A549 (cell line): ENCODE results near the gene PNPLA1. TPM values are rescaled to one million over a fixed set of nuclear protein-coding genes. Genes with fewer than 3 reads are reported as not detected.

Experiments
- ATAC-seq, 2 experiments: fragments of 200-7000 bp in 1 of 2; fragments of >200 bp in 1 of 2; cut with Nextera tagmentation in 1 of 2; cut with Tn5 transposase in 1 of 2; 3 replicates each; pipeline versions ENCODE4 v1.8.0 to v1.9.1; 2018 to 2020; ENCODE audit warnings: mild to moderate bottlenecking in 1 of 2, moderate library complexity in 1 of 2
- CTCF ChIA-PET: fragments of 300-600 bp; sonication (Branson Sonifier 250); formaldehyde crosslinking; extraction: SDS; loops from one replicate; lab custom pipeline; 2021; ENCODE audit warnings: antibody characterized with exemption, inconsistent platforms; lab: Yijun Ruan, JAX
- POLR2A ChIA-PET: fragments of 350-600 bp; formaldehyde crosslinking; extraction: SDS; loops from one replicate; lab custom pipeline; 2021; ENCODE audit warnings: antibody characterized with exemption, inconsistent platforms; lab: Yijun Ruan, JAX
- DNase-seq, 2 experiments: peaks; one replicate each; pipeline versions ENCODE4 v3.0.0 to v3.0.0-alpha.2; 2011 to 2016; ENCODE audit warnings: low read depth in 1 of 2, low spot score in 1 of 2
- FAIRE-seq: peaks from 2 replicates; lab custom pipeline; 2011; peaks lifted over from hg19 to GRCh38; lab: Jason Lieb, UNC
- H3K27ac ChIP-seq, 2 experiments: fragments of >200 bp; sonication (Bioruptor Twin); formaldehyde crosslinking; 3 replicates each; pipeline ENCODE4 v1.5.1; 2016 to 2017
- H3K4me1 ChIP-seq: fragments of >200 bp; sonication (Bioruptor Twin); formaldehyde crosslinking; 3 replicates; pipeline ENCODE4 v1.6.1; 2016
- H3K4me2 ChIP-seq: fragments of >200 bp; sonication (Bioruptor Twin); formaldehyde crosslinking; 3 replicates; pipeline ENCODE4 v1.6.1; 2016
- H3K4me3 ChIP-seq: fragments of >200 bp; sonication (Bioruptor Twin); formaldehyde crosslinking; 3 replicates; pipeline ENCODE4 v1.5.1; 2016
- H3K9me3 ChIP-seq: fragments of >200 bp; sonication (Bioruptor Twin); formaldehyde crosslinking; 3 replicates; pipeline ENCODE4 v1.6.1; 2016
- ATOH8 ChIP-seq: fragments of 250-450 bp; sonication (Bioruptor Pico); IDR thresholded peaks from 2 replicates; pipeline ENCODE4 v1.5.0; 2020; ENCODE audit warnings: low read depth, mild to moderate bottlenecking, moderate library complexity
- CEBPB ChIP-seq, 2 experiments: fragments of >200 bp in 1 of 2; sonication (Bioruptor Twin) in 1 of 2; formaldehyde crosslinking in 1 of 2; IDR thresholded peaks; 2 replicates each; pipeline ENCODE4 v1.6.1; 2012 to 2016
- E2F6 ChIP-seq: IDR thresholded peaks from 2 replicates; pipeline ENCODE4 v1.6.1; 2012; ENCODE audit warnings: low read depth, borderline replicate concordance
- EHF ChIP-seq: fragments of 250-450 bp; sonication (Bioruptor Pico); IDR thresholded peaks from 2 replicates; pipeline ENCODE4 v1.5.0; 2020; ENCODE audit warnings: mild to moderate bottlenecking
- EP300 ChIP-seq, 2 experiments: fragments of >200 bp; sonication (Bioruptor Twin); formaldehyde crosslinking; IDR thresholded peaks; 2 replicates in 1 of 2; 3 replicates in 1 of 2; pipeline ENCODE4 v1.6.1; 2016 to 2017
- FOSL2 ChIP-seq, 2 experiments: fragments of 450-650 bp in 1 of 2; fragments of >200 bp in 1 of 2; sonication (Bioruptor Twin) in 1 of 2; formaldehyde crosslinking; IDR thresholded peaks; 2 replicates each; pipeline versions ENCODE4 v1.5.0 to v1.6.1; 2016 to 2020; ENCODE audit warnings: mild to moderate bottlenecking in 1 of 2, moderate library complexity in 1 of 2
- FOXS1 ChIP-seq: fragments of 250-450 bp; sonication (Bioruptor Pico); IDR thresholded peaks from 2 replicates; pipeline ENCODE4 v1.5.0; 2020; ENCODE audit warnings: mild to moderate bottlenecking, moderate library complexity
- HOXA7 ChIP-seq: fragments of 250-450 bp; sonication (Bioruptor Pico); IDR thresholded peaks from 2 replicates; pipeline ENCODE4 v1.5.0; 2020; ENCODE audit warnings: mild to moderate bottlenecking, moderate library complexity
- HOXB5 ChIP-seq: fragments of 250-450 bp; sonication (Bioruptor Pico); IDR thresholded peaks from 2 replicates; pipeline ENCODE4 v1.5.0; 2020; ENCODE audit warnings: mild to moderate bottlenecking, moderate library complexity
- KDM5A ChIP-seq: fragments of 200-600 bp; sonication (generic); IDR thresholded peaks from 2 replicates; pipeline ENCODE4 v1.6.1; 2016; ENCODE audit warnings: antibody characterized with exemption, mild to moderate bottlenecking
- MAFK ChIP-seq: fragments of 450-650 bp; IDR thresholded peaks from 2 replicates; pipeline ENCODE4 v1.6.1; 2014; ENCODE audit not compliant: partially characterized antibody
- MYC ChIP-seq: IDR thresholded peaks from 2 replicates; pipeline ENCODE4 v1.6.1; 2012; ENCODE audit warnings: mild to moderate bottlenecking, inconsistent platforms, low read length, improper control_type of control experiment, borderline replicate concordance
- NFE2L2 ChIP-seq: fragments of 150-350 bp; conservative IDR thresholded peaks from 2 replicates; pipeline ENCODE4 v1.6.1; 2014; ENCODE audit warnings: low read length
- NPAS2 ChIP-seq: fragments of 250-450 bp; sonication (Bioruptor Pico); IDR thresholded peaks from 2 replicates; pipeline ENCODE4 v1.8.0; 2022; ENCODE audit warnings: mild to moderate bottlenecking, moderate library complexity, borderline replicate concordance
- POLR2A ChIP-seq: IDR thresholded peaks from 2 replicates; pipeline ENCODE4 v1.6.1; 2012; ENCODE audit warnings: mild to moderate bottlenecking, low read length
- POLR2AphosphoS2 ChIP-seq: conservative IDR thresholded peaks from 2 replicates; pipeline ENCODE4 v1.6.1; 2012; ENCODE audit warnings: low read length, improper control_type of control experiment, inconsistent platforms
- RAD21 ChIP-seq, 2 experiments: fragments of >200 bp in 1 of 2; sonication (Bioruptor Twin) in 1 of 2; formaldehyde crosslinking in 1 of 2; IDR thresholded peaks in 1 of 2; conservative IDR thresholded peaks in 1 of 2; 2 replicates in 1 of 2; 3 replicates in 1 of 2; pipeline ENCODE4 v1.6.1; 2012 to 2018; ENCODE audit warnings: inconsistent platforms in 1 of 2
- RFX5 ChIP-seq: fragments of 450-650 bp; IDR thresholded peaks from 2 replicates; pipeline ENCODE4 v1.7.1; 2014; ENCODE audit warnings: antibody characterized with exemption, mild to moderate bottlenecking, moderate library complexity
- RNF2 ChIP-seq: fragments of 200-600 bp; sonication (generic); IDR thresholded peaks from 2 replicates; pipeline ENCODE4 v1.6.1; 2016; ENCODE audit warnings: low read depth, mild to moderate bottlenecking, antibody characterized with exemption, moderate library complexity, borderline replicate concordance
- SMC3 ChIP-seq: fragments of >200 bp; sonication (Bioruptor Twin); formaldehyde crosslinking; IDR thresholded peaks from 3 replicates; pipeline ENCODE4 v1.6.1; 2018; ENCODE audit warnings: inconsistent platforms
- TFCP2L1 ChIP-seq: fragments of 250-450 bp; sonication (Bioruptor Pico); IDR thresholded peaks from 2 replicates; pipeline ENCODE4 v1.5.0; 2021; ENCODE audit warnings: mild to moderate bottlenecking
- TP53 ChIP-seq: fragments of 250-450 bp; sonication (Bioruptor Pico); IDR thresholded peaks from 2 replicates; pipeline ENCODE4 v1.5.0; 2021; ENCODE audit warnings: mild to moderate bottlenecking, moderate library complexity
- ZC3H11A ChIP-seq: fragments of 450-650 bp; IDR thresholded peaks from 2 replicates; pipeline ENCODE4 v1.6.1; 2014; ENCODE audit warnings: antibody characterized with exemption, mild to moderate bottlenecking
- ZNF302 ChIP-seq: fragments of 250-450 bp; sonication (Bioruptor Pico); IDR thresholded peaks from 2 replicates; pipeline ENCODE4 v1.9.0; 2021; ENCODE audit warnings: inconsistent platforms, mild to moderate bottlenecking, moderate library complexity
- ZSCAN20 ChIP-seq: fragments of 250-450 bp; sonication (Bioruptor Pico); IDR thresholded peaks from 2 replicates; pipeline ENCODE4 v1.8.0; 2022; ENCODE audit warnings: mild to moderate bottlenecking, moderate library complexity
- WGBS: methylation state at CpG from one replicate; pipeline ENCODE4 v1.1.6; 2017; ENCODE audit errors: missing lambda C conversion rate; 5-methylcytosine and 5-hydroxymethylcytosine counted together
- polyA plus RNA-seq, 4 experiments: library from polyadenylated mRNA; depleted of rRNA in 3 of 4; stranded (reverse); fragments of >200 nt; fragmentation: RNase III in 1 of 4; extraction: RNeasy Plus Mini Kit Qiagen cat#74134 plus additional on column Dnase treatment in 1 of 4; gene quantifications; 2 replicates in 3 of 4; 3 replicates in 1 of 4; pipeline ENCODE4 v1.2.3, GENCODE V29; 2011 to 2017

Gene PNPLA1
- polyA plus RNA-seq, 2 of the 4 experiments (the other 2 are of a cell fraction): 0.09 TPM; not detected in 1

- TF ChIP-seq POLR2A (no peak), ZSCAN20 (no peak), TP53 (CRISPR knock-in tag) (no peak), SMC3 (no peak), EP300 (IDR thresholded peaks at IDR 0.05) (no peak), NFE2L2 (no peak), HOXB5 (CRISPR knock-in tag) (no peak), RNF2 (no peak), CEBPB (IDR thresholded peaks at IDR 0.05) (no peak), HOXA7 (CRISPR knock-in tag) (no peak), FOSL2 (IDR thresholded peaks at IDR 0.05) (no peak), FOSL2 (CRISPR knock-in tag; IDR thresholded peaks at IDR 0.05) (no peak), MYC (no peak), E2F6 (no peak), ZC3H11A (no peak), POLR2AphosphoS2 (no peak)
- Histone ChIP-seq H3K4me2 (no peak overlapping the region), H3K27ac (no peak overlapping the region), H3K9me3 (no peaks in the 10 kb centered on the region), H3K4me1 (peaks cover 12% of the 10 kb centered on the region; the same call in 2 of the 3 replicates), H3K4me3 (no peak overlapping the region)
- 83% methylated on average over 2 of the region's 2 CpGs for WGBS
- ChIA-PET POLR2A (no interaction called here), CTCF (no interaction called here)
- no peak for ATAC-seq
- no peak for DNase-seq
- FAIRE-seq: no peak
These were observed 48.2 kb upstream of the PNPLA1 start for GRCh38 chr6:36221674-36222073.

GRCh38 chr6:36222924-36223323 lies 46.9 kb upstream of the PNPLA1 start:
- FAIRE-seq (no peak), ATAC-seq (no peak), DNase-seq (no peak)
- H3K4me3 ChIP-seq: no peak overlapping the region
- 94% methylated on average over 4 of the region's 4 CpGs for WGBS
- no peak overlapping the region for H3K27ac ChIP-seq
- no peak for TF ChIP-seq KDM5A
- TF ChIP-seq FOXS1 (CRISPR knock-in tag): no peak
- no peak for TF ChIP-seq TFCP2L1
- TF ChIP-seq MAFK: no peak
- no peak for TF ChIP-seq EP300 (IDR thresholded peaks at IDR 0.05)
- TF ChIP-seq ZNF302 (CRISPR knock-in tag): no peak
- H3K9me3 ChIP-seq: no peaks in the 10 kb centered on the region
- no peak overlapping the region for H3K4me2 ChIP-seq
- peaks cover 12% of the 10 kb centered on the region; the same call in 2 of the 3 replicates for H3K4me1 ChIP-seq
- ChIA-PET CTCF (no interaction called here), POLR2A (no interaction called here)

GRCh38 chr6:36223706-36224105 lies 46.2 kb upstream of the PNPLA1 start:
- no peak overlapping the region for H3K27ac ChIP-seq
- ATAC-seq: no peak
- POLR2A ChIA-PET: no interaction called here
- DNase-seq: no peak
- FAIRE-seq: no peak
- WGBS: 90% methylated on average over 1 of the region's 1 CpG
- CTCF ChIA-PET: no interaction called here
- no peak overlapping the region for H3K4me3 ChIP-seq
- no peak overlapping the region for H3K4me2 ChIP-seq
- TF ChIP-seq ATOH8 (CRISPR knock-in tag) (no peak), HOXA7 (CRISPR knock-in tag) (no peak), NPAS2 (CRISPR knock-in tag) (no peak), RNF2 (no peak), RAD21 (conservative IDR thresholded peaks at IDR 0.05 in 1 of 2, IDR thresholded peaks at IDR 0.05 in 1 of 2) (no peak), EHF (CRISPR knock-in tag) (no peak), RFX5 (no peak)
- peaks cover 12% of the 10 kb centered on the region; the same call in 2 of the 3 replicates for H3K4me1 ChIP-seq
- H3K9me3 ChIP-seq: no peaks in the 10 kb centered on the region
